B cell (primary cell): ENCODE results near the gene KCNIP1.

Source experiments
- CTCF ChIP-seq: fragments of 200-600 bp; IDR thresholded peaks from one replicate; pipeline ENCODE4 v1.8.0; 2022; ENCODE audit warnings: antibody characterized with exemption, mild to moderate bottlenecking
- EZH2 ChIP-seq: IDR thresholded peaks from 2 replicates; pipeline ENCODE4 v1.6.1; 2012; ENCODE audit warnings: borderline replicate concordance, low read depth, mild to moderate bottlenecking, moderate library complexity, low read length; ENCODE audit not compliant: insufficient read depth, poor library complexity, severe bottlenecking

GRCh38 chr5:170632985-170633234 is 129.1 kb downstream of the KCNIP1 start:
- TF ChIP-seq CTCF (peak; percentile 96), EZH2 (no peak)
